ENCODE measurements around the gene PLRG1.
"Not testable (repeated sequence)": the region's sequence is repeated elsewhere in the genome, so short reads cannot be mapped to it uniquely, and the experiment has no call there.

The PLRG1 gene

GRCh38 chr4:154549894-154550790 lies at the start of gene PLRG1:
PLRG1 (minus strand) TSS chr4:154550400; CDS start chr4:154550308, 92 bp downstream.
- peak; percentile 36 for DNase-seq

DNA sequence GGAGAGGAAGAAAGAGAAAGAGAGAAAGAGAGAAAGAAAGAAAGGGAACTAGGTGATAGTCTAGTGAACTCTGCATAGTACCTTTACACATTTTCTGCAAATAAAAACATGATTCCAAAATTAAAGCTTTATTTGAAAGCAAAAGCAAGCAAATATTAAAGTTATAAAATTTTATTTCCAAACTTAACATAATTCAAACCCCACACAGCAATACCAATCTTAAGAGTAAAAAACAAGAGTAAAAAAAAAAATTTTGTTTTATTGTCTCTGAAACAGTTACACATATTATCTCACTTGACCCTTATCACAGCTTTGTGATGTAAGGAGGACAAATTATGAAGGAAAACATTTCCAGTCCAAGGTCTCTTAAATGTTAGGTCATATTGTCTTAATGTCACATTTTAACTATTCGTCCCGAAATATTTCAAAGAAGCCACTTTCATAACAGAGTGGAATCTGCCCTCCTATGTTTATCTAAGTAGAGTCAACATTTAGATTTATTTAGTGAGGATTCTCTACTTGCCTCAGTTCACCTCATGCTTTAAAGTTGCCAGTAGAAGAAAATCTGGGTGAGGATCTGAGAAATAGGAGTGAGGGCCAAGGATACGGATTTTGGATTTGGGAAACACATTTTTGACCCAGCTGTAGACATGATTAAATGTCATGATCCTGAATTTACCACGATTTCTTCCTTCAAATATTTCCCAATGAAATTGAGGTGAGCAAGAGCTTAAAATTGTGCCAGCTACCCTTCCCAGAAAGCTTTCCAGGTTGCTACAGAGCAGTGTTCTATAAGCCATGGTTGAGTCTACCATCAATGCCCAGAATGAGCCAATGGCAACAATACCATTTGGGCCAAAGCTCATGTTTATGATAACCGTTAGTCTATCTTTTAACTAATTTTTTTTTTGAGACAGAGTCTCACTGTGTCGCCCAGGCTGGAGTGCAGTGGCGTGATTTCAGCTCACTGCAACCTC lies 47.9 kb upstream of the PLRG1 start:
- no peak for DNase-seq

DNA sequence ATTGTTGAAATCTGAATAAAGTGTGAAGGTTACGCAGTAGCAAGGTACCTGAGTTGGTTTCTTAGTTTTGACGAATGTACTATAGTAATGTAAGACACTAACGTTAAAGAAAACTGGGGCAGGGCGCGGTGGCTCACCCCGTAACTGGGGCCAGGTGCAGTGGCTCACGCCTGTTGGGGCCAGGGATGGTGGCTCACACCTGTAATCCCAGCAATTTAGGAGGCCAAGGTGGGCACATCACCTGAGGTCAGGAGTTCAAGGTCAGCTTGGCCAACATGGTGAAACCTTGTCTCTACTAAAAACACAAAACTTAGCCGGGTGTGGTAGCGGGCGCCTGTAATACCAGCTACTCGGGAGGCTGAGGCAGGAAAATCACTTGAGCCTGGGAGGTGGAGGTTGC lies 47.1 kb upstream of the PLRG1 start:
- not testable (repeated sequence) for DNase-seq

GRCh38 chr4:154595807-154596206 lies 45.6 kb upstream of the PLRG1 start:
- no peak for DNase-seq

- DNase-seq: not testable (repeated sequence)
These were observed 44.1 kb upstream of the PLRG1 start for GRCh38 chr4:154594343-154594742.

DNA sequence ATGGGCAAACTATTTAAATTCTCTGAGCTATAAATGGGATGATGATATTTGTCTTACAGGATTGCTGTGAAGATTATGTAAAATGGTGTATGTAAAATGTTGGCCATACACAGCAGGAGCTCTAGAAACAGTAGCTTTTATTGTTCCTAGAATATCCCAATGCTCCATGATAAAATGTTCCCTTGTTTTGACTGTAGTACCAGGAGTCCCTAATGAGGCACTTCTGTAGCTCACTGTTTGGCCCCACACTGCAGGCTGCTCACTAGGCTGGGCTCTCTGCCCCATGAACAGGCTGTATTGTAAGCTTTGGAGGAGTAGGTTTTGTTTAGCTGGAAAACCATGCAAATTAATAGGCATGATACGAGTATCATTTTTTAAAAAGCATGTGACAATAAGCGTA lies 43.7 kb upstream of the PLRG1 start:
- no peak for DNase-seq

DNA sequence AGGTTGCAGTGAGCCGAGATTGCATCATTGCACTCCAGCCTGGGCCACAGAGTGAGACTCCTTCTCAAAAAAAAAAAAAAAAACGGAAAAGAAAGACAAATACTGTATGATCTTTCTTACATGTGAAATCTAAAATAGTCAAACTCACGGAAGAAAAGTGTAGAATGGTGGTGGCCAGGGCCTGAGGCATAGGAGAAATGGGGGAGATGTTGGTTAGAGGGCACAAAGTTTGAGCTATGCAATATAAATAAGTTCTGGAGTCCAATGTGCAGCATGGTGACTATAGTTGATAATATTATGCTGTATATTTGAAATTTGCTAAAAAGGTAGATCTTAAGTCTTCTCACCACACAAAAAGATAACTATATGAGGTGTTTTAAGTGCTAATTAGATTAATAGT lies 41.7 kb upstream of the PLRG1 start:
- no peak for DNase-seq

GRCh38 chr4:154590329-154591006 lies 40.3 kb upstream of the PLRG1 start, which contains the start of gene FGA:
FGA (minus strand) TSS chr4:154590742; CDS start chr4:154590687, 55 bp downstream.
- no peak for DNase-seq

DNA sequence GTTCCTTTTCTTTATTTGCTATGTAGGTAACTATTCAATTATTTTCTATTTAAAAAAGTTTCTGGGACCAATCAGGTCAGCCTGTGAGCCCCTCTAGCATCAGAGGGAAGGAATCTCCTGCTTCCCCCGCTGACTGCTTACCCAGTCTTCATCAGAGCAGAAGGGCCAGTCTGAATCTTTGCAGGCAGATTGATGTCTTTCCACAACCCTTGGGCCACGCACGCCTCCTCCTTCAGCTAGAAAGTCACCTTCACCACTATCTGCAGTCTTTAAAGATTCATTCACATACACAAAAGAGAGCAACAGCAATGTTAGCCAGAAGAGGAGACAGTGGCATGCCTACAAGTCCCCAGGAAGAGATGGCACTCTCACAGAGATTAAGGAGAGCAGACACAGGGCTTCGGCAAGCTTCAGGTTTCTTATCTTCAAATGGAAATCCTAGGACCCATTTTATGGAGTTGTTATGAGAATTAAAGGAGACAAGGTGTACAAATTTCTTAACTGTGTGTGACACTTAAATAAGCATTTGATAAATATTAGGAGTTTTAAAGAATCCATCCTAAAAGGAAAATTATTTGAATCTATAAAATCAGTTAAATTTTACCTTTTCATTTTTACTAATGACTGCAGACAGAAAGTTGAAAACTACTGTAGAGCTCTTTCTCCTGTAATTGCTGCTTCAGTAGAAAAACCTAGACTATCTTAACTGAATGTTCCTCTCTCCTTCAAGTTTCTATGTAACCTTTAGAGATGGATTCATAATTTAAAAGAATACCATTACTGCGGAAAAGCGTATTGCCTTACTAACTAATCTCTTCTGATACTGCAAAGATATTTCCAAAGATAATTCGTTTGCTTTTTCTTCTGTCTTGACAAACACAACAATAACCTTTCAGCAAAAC lies 39.3 kb upstream of the PLRG1 start:
- no peak for DNase-seq

- DNase-seq: no peak
These were observed 38.0 kb upstream of the PLRG1 start for GRCh38 chr4:154588198-154588597.

- DNase-seq: no peak
These were observed 36.3 kb upstream of the PLRG1 start for GRCh38 chr4:154586296-154587033.

GRCh38 chr4:154585369-154586018 lies 35.3 kb upstream of the PLRG1 start:
- DNase-seq: no peak

GRCh38 chr4:154584259-154584658 lies 34.1 kb upstream of the PLRG1 start:
- no peak for DNase-seq

- no peak for DNase-seq
These were observed 33.5 kb upstream of the PLRG1 start for GRCh38 chr4:154583677-154584076.

DNA sequence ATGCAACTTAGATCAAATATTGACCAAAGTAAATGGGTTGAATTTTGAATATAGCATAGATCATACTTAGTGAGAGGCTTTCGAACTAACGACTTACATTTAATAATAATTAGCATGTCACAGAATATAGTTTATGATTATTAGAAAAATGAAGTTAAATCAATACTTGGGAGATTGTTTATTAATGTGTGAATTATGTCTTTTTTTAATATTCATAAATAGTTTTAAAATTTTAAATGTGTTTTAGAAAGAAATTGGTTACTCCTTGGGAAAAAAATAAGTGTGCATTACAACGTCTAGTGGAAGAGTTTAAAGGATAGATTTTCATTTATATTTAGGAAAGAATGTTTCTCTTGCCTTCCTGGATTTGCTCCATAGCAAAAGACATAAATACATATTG lies 33.0 kb upstream of the PLRG1 start:
- no peak for DNase-seq

DNA sequence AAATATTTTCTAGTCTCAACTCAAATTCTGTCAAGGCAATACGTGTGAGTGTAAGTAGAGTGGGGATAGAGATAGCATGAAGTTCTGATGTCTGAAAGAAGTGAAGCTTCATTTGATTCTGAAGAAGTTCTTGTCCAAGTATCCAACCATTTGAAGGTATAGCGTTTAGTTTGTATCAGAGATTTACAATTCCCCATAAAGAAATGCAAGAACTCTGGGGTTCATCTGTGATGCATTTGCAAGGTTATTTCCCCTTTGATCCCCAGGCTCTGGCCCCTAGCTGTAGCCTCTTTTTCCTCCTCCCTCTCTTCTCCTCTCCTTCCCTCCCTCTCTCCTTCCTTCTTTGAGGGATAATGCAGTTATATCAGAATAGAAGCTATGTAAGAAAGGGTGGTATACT lies 32.5 kb upstream of the PLRG1 start:
- no peak for DNase-seq

DNA sequence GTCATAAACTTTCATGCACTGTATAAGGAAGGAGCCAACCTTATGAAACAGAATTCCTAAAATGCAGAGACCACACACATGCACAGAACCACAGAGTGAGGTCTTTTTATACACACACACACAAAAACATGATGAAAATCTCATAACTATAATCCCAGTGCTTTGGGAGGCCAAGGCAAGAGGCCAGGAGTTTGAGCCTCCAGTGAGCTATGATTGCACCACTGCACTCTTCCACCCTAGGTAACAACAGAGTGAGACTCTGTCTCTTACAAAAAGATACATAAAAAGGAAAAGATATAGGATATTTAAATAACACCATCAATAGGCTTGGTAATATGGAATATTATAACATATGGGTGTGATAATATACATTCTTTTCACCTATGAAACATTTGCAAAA lies 29.7 kb upstream of the PLRG1 start:
- DNase-seq: no peak

DNA sequence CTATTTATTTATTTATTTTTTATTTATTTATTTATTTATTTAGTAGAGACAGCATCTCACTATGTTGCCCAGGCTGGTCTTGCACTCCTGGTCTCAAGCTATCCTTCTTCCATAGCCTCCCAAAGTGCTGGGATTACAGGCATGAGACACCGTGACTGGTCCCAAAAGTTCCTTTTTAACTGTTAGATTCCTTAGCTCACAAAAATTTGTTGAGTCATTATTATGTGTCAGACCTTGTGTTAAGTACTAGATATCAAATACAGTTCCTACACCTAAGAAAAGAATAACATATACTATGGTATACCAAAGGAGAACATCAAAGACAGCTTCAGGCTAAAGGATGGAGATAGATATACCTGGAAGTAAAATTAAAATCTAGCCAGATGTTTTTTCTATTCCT lies 28.7 kb upstream of the PLRG1 start:
- DNase-seq: no peak

DNA sequence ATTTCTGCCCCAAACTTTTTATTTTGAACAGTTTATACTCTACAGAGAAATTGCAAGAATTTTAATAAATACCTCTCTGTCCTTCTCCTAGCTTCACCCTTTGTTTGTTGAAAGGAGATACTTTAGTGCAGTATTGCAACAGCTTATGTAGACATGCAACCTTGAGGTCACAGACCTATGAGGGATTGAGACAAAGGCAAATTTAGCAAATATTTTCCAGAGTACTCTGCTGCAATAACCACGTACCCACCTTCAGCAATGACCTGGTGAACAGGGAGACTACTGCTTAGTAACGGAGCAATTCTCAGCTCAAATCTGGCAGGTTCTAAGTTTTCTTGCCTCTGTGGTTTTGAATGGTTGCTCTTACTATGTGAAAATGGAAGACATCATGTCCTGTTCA lies 27.1 kb upstream of the PLRG1 start:
- no peak for DNase-seq

DNA sequence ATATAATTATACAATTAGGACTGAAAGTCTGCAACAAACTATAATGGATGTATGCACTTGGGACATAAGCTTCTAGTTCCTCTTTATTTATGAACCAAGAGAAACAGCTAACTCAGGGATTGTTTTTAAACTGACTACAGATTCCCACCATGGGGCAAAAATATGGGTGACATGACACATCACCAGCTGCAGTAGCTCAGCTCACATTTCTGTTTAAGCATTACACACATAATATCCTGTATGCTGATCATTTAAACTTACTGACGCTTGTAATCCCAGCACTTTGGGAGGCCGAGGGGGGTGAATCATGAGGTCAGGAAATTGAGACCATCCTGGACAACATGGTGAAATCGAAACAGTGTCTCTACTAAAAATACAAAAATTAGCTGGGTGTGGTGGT lies 24.1 kb upstream of the PLRG1 start:
- no peak for DNase-seq

Measured in SIG-M5 (cell line).